K562 (cell line): ENCODE results near the gene RET. TPM values are rescaled to one million over a fixed set of nuclear protein-coding genes. Genes with fewer than 3 reads are reported as not detected.

Experiments
- ATAC-seq: fragments of 200-7000 bp; cut with Tn5 transposase; 3 replicates; pipeline ENCODE4 v1.9.1; 2020; ENCODE audit warnings: moderate library complexity
- BruUV-seq: library from RNA; stranded (reverse); fragments of 400-500 nt; replicated peaks from 2 replicates; lab custom pipeline; 2021; lab: Mats Ljungman, UMichigan
- CTCF ChIA-PET: fragments of 300-600 bp; formaldehyde crosslinking; extraction: SDS; loops from one replicate; lab custom pipeline; 2021; ENCODE audit warnings: low intra/inter-chr PET ratio; lab: Yijun Ruan, JAX
- POLR2A ChIA-PET: fragments of 300-600, 350-650 bp; sonication (Branson Sonifier 250); formaldehyde crosslinking; extraction: SDS; loops from one replicate; lab custom pipeline; 2021; ENCODE audit warnings: antibody characterized with exemption, inconsistent platforms; lab: Yijun Ruan, JAX
- DNase-seq, 4 experiments: peaks; one replicate each; pipeline versions ENCODE4 v3.0.0 to v3.0.0-alpha.2; 2011 to 2018; ENCODE audit warnings: low spot score in 3 of 4, mixed read lengths in 3 of 4; ENCODE audit errors: extremely low read depth in 1 of 4
- FAIRE-seq: peaks from 2 replicates; lab custom pipeline; 2011; peaks lifted over from hg19 to GRCh38; lab: Jason Lieb, UNC
- H2AFZ ChIP-seq: 2 replicates; pipeline ENCODE4 v1.6.0; 2011; ENCODE audit warnings: low read depth, low read length, control low read depth, inconsistent platforms
- H3K27ac ChIP-seq: fragments of 200-600 bp; 3 replicates; pipeline ENCODE4 v1.8.0; 2011; ENCODE audit warnings: low read depth, mild to moderate bottlenecking, control low read depth, inconsistent platforms, low read length, moderate library complexity, mixed read lengths; ENCODE audit errors: extremely low read depth
- H3K27me3 ChIP-seq, 2 experiments: fragments of 300-600 bp in 1 of 2; 2 replicates in 1 of 2; 3 replicates in 1 of 2; pipeline versions ENCODE4 v1.6.0 to v1.8.0; 2011; ENCODE audit warnings: inconsistent platforms in 2 of 2, low read length in 2 of 2, mild to moderate bottlenecking in 1 of 2, mixed read lengths in 1 of 2, moderate library complexity in 1 of 2; ENCODE audit not compliant: control insufficient read depth in 2 of 2, insufficient read depth in 2 of 2
- H3K36me3 ChIP-seq: fragments of 300-600 bp; 3 replicates; pipeline ENCODE4 v1.8.0; 2011; ENCODE audit warnings: mild to moderate bottlenecking, low read length, inconsistent platforms; ENCODE audit not compliant: control insufficient read depth, insufficient read depth
- H3K4me1 ChIP-seq, 2 experiments: fragments of 200-600 bp in 1 of 2; replicated peaks in 1 of 2; 2 replicates in 1 of 2; 3 replicates in 1 of 2; pipeline versions ENCODE4 v1.5.1 to v1.8.0; 2011; ENCODE audit warnings: inconsistent platforms in 2 of 2, low read length in 2 of 2, mild to moderate bottlenecking in 1 of 2, mixed read lengths in 1 of 2, moderate library complexity in 1 of 2; ENCODE audit not compliant: control insufficient read depth in 2 of 2, insufficient read depth in 2 of 2
- H3K4me2 ChIP-seq: 2 replicates; pipeline ENCODE4 v1.6.1; 2011; ENCODE audit warnings: low read length, control low read depth, inconsistent platforms, mixed read lengths; ENCODE audit not compliant: insufficient read depth
- H3K4me3 ChIP-seq: fragments of 200-600 bp; sonication (generic), shearing (Covaris generic); 2 replicates; pipeline ENCODE4 v1.5.1; 2016; ENCODE audit warnings: control low read depth, inconsistent platforms
- H3K79me2 ChIP-seq: fragments of 200-600 bp; 3 replicates; pipeline ENCODE4 v1.8.0; 2011; ENCODE audit warnings: low read length, inconsistent platforms; ENCODE audit not compliant: control insufficient read depth, insufficient read depth
- H3K9ac ChIP-seq, 2 experiments: 2 replicates each; pipeline versions ENCODE4 v1.6.0 to v1.6.1; 2011; ENCODE audit warnings: low read depth in 2 of 2, low read length in 2 of 2, control low read depth in 1 of 2, inconsistent platforms in 1 of 2, mild to moderate bottlenecking in 1 of 2, mixed read lengths in 1 of 2; ENCODE audit not compliant: insufficient read depth in 1 of 2
- H3K9me1 ChIP-seq: one replicate; pipeline ENCODE4 v1.6.0; 2011; ENCODE audit warnings: inconsistent platforms, mild to moderate bottlenecking, low read length, moderate library complexity; ENCODE audit not compliant: control insufficient read depth, insufficient read depth
- H3K9me3 ChIP-seq: replicated peaks from 2 replicates; pipeline ENCODE4 v1.5.1; 2011; ENCODE audit warnings: low read depth, low read length, inconsistent platforms; ENCODE audit not compliant: control insufficient read depth, insufficient read depth
- H4K20me1 ChIP-seq: replicated peaks from 2 replicates; pipeline ENCODE4 v1.6.1; 2011; ENCODE audit warnings: low read length, inconsistent platforms, mixed read lengths; ENCODE audit not compliant: control insufficient read depth, insufficient read depth
- ATF1 ChIP-seq, 2 experiments: fragments of 450-650 bp in 1 of 2; IDR thresholded peaks; 2 replicates each; pipeline ENCODE4 v1.6.1; 2016; ENCODE audit warnings: missing compliant biosample characterization in 1 of 2, missing genetic modification characterization in 1 of 2
- BMI1 ChIP-seq: fragments of 150-350 bp; IDR thresholded peaks from 2 replicates; pipeline ENCODE4 v1.6.1; 2014; ENCODE audit warnings: low read length
- DACH1 ChIP-seq: fragments of 450-650 bp; IDR thresholded peaks from 2 replicates; pipeline ENCODE4 v1.6.1; 2018; ENCODE audit not compliant: partially characterized antibody
- DDX20 ChIP-seq: fragments of 450-650 bp; IDR thresholded peaks from 2 replicates; pipeline ENCODE4 v1.6.1; 2016; ENCODE audit warnings: missing genetic modification characterization, low read depth, mild to moderate bottlenecking, missing compliant biosample characterization, moderate library complexity
- MYC ChIP-seq, 2 experiments: fragments of 250-450 bp in 1 of 2; sonication (Bioruptor Pico) in 1 of 2; IDR thresholded peaks; 2 replicates each; pipeline versions ENCODE4 v1.5.1 to v1.6.1; 2012 to 2021; ENCODE audit warnings: low read depth in 2 of 2, borderline replicate concordance in 1 of 2, improper control_type of control experiment in 1 of 2, low read length in 1 of 2, mild to moderate bottlenecking in 1 of 2, moderate library complexity in 1 of 2
- SRSF9 ChIP-seq: fragments of 200-400 bp; formaldehyde crosslinking; IDR thresholded peaks from 2 replicates; pipeline ENCODE4 v1.6.1; 2017; ENCODE audit warnings: low read depth, low read length, borderline replicate concordance
- XRCC3 ChIP-seq: fragments of 450-650 bp; IDR thresholded peaks from 2 replicates; pipeline ENCODE4 v1.6.1; 2017; ENCODE audit warnings: mild to moderate bottlenecking, moderate library complexity
- ZNF184 ChIP-seq: sonication (generic); formaldehyde crosslinking; IDR thresholded peaks from 2 replicates; pipeline ENCODE4 v1.5.0; 2020; ENCODE audit warnings: missing genetic modification reagents
- WGBS: fragments of 100-300 bp; shearing (Covaris generic); methylation state at CpG from one replicate; pipeline ENCODE4 v1.1.6; 2016; ENCODE audit warnings: low coverage, mixed read lengths; ENCODE audit not compliant: insufficient coverage; ENCODE audit errors: missing lambda C conversion rate; 5-methylcytosine and 5-hydroxymethylcytosine counted together
- in situ Hi-C: fragments of 300-500 bp; cut with MboI; formaldehyde crosslinking; loops from 4 replicates; pipeline ENCODE4 v1.15.0; 2018; ENCODE audit warnings: inconsistent platforms, mixed read lengths
- intact Hi-C: fragments of 100-400 bp; cut with micrococcal nuclease; formaldehyde crosslinking; loops from 2 replicates; pipeline ENCODE4 v1.14.2; 2022
- polyA plus RNA-seq, 8 experiments: library from polyadenylated mRNA; depleted of rRNA in 4 of 8; stranded (reverse) in 5 of 8; unstranded in 3 of 8; fragments of >200 nt; fragmentation: Nextera tagmentation in 2 of 8; fragmentation: Illumina TruSeq in 1 of 8; extraction: Ambion mirVana in 2 of 8; extraction: Trizol in 1 of 8; gene quantifications; 2 replicates each; pipeline versions ENCODE4 v1.2.1 to v1.2.3, GENCODE V29; 2011 to 2014; ENCODE audit warnings: inconsistent platforms in 1 of 8, missing spikeins in 1 of 8
- total RNA-seq, 7 experiments: library from RNA; depleted of rRNA in 6 of 7; stranded (reverse); fragments of >200 nt in 6 of 7; fragmentation: Illumina TruSeq in 2 of 7; extraction: Trizol in 2 of 7; gene quantifications; 2 replicates each; pipeline versions ENCODE4 v1.2.1 to v1.2.3, GENCODE V29; 2011 to 2021; ENCODE audit warnings: low replicate concordance in 1 of 7

Gene RET
- total and polyA plus RNA-seq, 9 of the 15 experiments (the other 6 are each of a cell fraction or from before 2014, with no cell fraction given) = 0.04 to 0.05 TPM; not detected in 7

- H3K4me2 ChIP-seq = no peak overlapping the region
- in situ Hi-C loops = no loop called here
- ChIA-PET POLR2A (no interaction called here), CTCF (no interaction called here)
- BruUV-seq = no TSS peak
- H3K9me3 ChIP-seq = no peaks in the 10 kb centered on the region
- peaks cover 9% of the 10 kb centered on the region in 2 experiments; a peak in 3 of 5 replicates for H3K27me3 ChIP-seq
- DNase-seq (no peak), ATAC-seq (no peak), FAIRE-seq (no peak)
- H3K9me1 ChIP-seq = no peaks in the 10 kb centered on the region
- no peaks in the 10 kb centered on the region for H3K36me3 ChIP-seq
- whole genome bisulfite sequencing = 90% methylated on average over 5 of the region's 5 CpGs
- H3K4me3 ChIP-seq = no peak overlapping the region
- no peak overlapping the region for H3K27ac ChIP-seq
- peaks cover 19% of the 10 kb centered on the region; the same call in 2 of the 3 replicates for H3K79me2 ChIP-seq
- no peak overlapping the region for H3K9ac ChIP-seq
- no peaks in the 10 kb centered on the region for H4K20me1 ChIP-seq
- TF ChIP-seq ATF1 (CRISPR knock-in tag; IDR thresholded peaks at IDR 0.05) (no peak), ATF1 (tag; IDR thresholded peaks at IDR 0.05) (no peak), DDX20 (tag) (no peak), DACH1 (no peak), MYC (IDR thresholded peaks at IDR 0.05; ENCODE audit: low read depth, low read length) (no peak), MYC (CRISPR knock-in tag; IDR thresholded peaks at IDR 0.05; ENCODE audit: borderline replicate concordance, low read depth) (no peak), ZNF184 (CRISPR knock-in tag) (no peak), SRSF9 (no peak), BMI1 (no peak), XRCC3 (no peak)
- intact Hi-C loops = loop anchor here (5.0 to 10.0 kb wide), 3 partner anchors 66 to 328 kb away; no protein-coding TSS in a partner anchor
- H2AFZ ChIP-seq = no peak overlapping the region
- H3K4me1 ChIP-seq = peaks cover 9 to 25% of the 10 kb centered on the region in 2 experiments; a peak in 4 of 5 replicates
Measured at GRCh38 chr10:43136432-43136831, 59.6 kb downstream of the RET start.
